H1 (cell line): Measurements from ENCODE around the gene TOMM6. TPM values are rescaled to one million over a fixed set of nuclear protein-coding genes. Genes with fewer than 3 reads are reported as not detected.

Experiments used
- CBX5 ChIP-seq: fragments of 300-800, 300-1000 bp; sonication (generic); IDR thresholded peaks from 2 replicates; pipeline ENCODE4 v1.7.1; 2016; ENCODE audit warnings: antibody characterized with exemption, low read length, low read depth
- RAD21 ChIP-seq, 2 experiments: IDR thresholded peaks in 1 of 2; conservative IDR thresholded peaks in 1 of 2; 2 replicates each; pipeline ENCODE4 v1.6.1; 2011; ENCODE audit warnings: low read depth in 2 of 2, low read length in 2 of 2, improper control_type of control experiment in 1 of 2, inconsistent platforms in 1 of 2, mild to moderate bottlenecking in 1 of 2, moderate library complexity in 1 of 2
- SIRT6 ChIP-seq: IDR thresholded peaks from one replicate; pipeline ENCODE4 v1.7.1; 2012; ENCODE audit warnings: low read length, inconsistent platforms
- TEAD4 ChIP-seq: IDR thresholded peaks from 2 replicates; pipeline ENCODE4 v1.6.1; 2012; ENCODE audit warnings: low read depth, low read length, inconsistent platforms, mixed read lengths
- ZNF274 ChIP-seq: IDR thresholded peaks from 2 replicates; pipeline ENCODE4 v1.7.0; 2012; ENCODE audit warnings: low read length, borderline replicate concordance; ENCODE audit errors: extremely low read depth
- polyA plus RNA-seq, 7 experiments: library from polyadenylated mRNA; depleted of rRNA in 3 of 7; stranded (reverse) in 5 of 7; unstranded in 2 of 7; fragments of >200 nt in 5 of 7; fragments of 200-250 nt in 2 of 7; gene quantifications; 1 replicate in 5 of 7; 2 replicates in 1 of 7; 4 replicates in 1 of 7; pipeline versions ENCODE4 v1.2.1 to v1.2.3, GENCODE V29; 2011 to 2013; ENCODE audit warnings: missing spikeins in 2 of 7, mixed read lengths in 2 of 7
- total RNA-seq: library from RNA; stranded (reverse); fragmentation: NEBNext Ultra II Directional; extraction: Animal tissue kit (Norgen Biotek cat#: 25700); gene quantifications from 2 replicates; pipeline ENCODE4 v1.2.1, GENCODE V29; 2021
- TF ChIP-seq, protein P1 (sequence below), 3 experiments: IDR thresholded peaks; 1 replicate in 2 of 3; 2 replicates in 1 of 3; pipeline versions ENCODE4 v1.5.1 to v1.6.1; 2011; ENCODE audit warnings: low read length in 3 of 3, mild to moderate bottlenecking in 3 of 3, inconsistent platforms in 2 of 3, low read depth in 1 of 3, moderate library complexity in 1 of 3; ENCODE audit not compliant: insufficient read depth in 1 of 3; ENCODE audit errors: control extremely low read depth in 1 of 3

The TOMM6 gene
- total and polyA plus RNA-seq, 2 of the 8 experiments (the other 6 are each of a cell fraction or from before 2014, with no cell fraction given): 228 to 560 TPM

DNA sequence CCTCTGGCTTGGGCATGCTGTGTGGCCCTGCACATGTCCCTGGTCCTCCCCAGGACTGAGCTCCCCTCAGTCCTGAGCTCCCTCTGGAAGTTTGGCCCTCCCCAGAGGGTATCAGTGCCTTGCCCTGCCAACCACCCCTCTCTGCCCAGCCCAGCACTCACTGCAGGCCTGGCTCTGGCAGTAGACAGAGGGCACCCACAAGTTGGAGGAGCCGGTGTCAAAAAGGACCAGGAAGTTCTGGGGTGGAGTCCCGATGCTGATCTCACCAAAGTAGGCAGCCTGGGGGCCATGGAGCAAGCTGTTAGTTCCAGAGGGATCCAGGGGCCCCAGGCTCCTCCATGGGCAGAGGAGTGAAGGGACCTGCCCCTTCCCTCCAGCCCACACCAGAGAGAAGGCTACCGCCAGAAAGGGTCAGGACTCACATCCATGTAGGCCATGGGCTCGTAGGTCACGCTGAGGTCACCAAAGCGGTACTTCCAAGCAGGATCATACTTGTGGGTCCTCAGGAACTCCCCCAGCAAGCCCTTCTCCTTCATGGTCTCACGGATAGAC, 43.2 kb upstream of the TOMM6 start (continued):
- TF ChIP-seq CBX5 (no peak), ZNF274 (no peak), TEAD4 (no peak), SIRT6 (no peak), RAD21 (IDR thresholded peaks at IDR 0.05 in 1 of 2, conservative IDR thresholded peaks at IDR 0.05 in 1 of 2; ENCODE audit: low read depth in 2 of 2, low read length in 2 of 2) (no peak)
- TF ChIP-seq, protein P1, sequence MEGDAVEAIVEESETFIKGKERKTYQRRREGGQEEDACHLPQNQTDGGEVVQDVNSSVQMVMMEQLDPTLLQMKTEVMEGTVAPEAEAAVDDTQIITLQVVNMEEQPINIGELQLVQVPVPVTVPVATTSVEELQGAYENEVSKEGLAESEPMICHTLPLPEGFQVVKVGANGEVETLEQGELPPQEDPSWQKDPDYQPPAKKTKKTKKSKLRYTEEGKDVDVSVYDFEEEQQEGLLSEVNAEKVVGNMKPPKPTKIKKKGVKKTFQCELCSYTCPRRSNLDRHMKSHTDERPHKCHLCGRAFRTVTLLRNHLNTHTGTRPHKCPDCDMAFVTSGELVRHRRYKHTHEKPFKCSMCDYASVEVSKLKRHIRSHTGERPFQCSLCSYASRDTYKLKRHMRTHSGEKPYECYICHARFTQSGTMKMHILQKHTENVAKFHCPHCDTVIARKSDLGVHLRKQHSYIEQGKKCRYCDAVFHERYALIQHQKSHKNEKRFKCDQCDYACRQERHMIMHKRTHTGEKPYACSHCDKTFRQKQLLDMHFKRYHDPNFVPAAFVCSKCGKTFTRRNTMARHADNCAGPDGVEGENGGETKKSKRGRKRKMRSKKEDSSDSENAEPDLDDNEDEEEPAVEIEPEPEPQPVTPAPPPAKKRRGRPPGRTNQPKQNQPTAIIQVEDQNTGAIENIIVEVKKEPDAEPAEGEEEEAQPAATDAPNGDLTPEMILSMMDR (IDR thresholded peaks at IDR 0.05; ENCODE audit: control extremely low read depth in 1 of 3, insufficient read depth in 1 of 3, low read depth in 1 of 3, low read length in 3 of 3): no peak
